ENCODE data around the gene PPID. TPM values are rescaled to one million over a fixed set of nuclear protein-coding genes. Genes with fewer than 3 reads are reported as not detected.
A peak's percentile ranks its signal among the peaks of the same experiment; 100 is the strongest.
"Not testable (repeated sequence)": the region's sequence is repeated elsewhere in the genome, so short reads cannot be mapped to it uniquely, and the experiment has no call there.

Gene PPID
- total RNA-seq, 1 donor from 2014 or later = 12.5 TPM

DNA sequence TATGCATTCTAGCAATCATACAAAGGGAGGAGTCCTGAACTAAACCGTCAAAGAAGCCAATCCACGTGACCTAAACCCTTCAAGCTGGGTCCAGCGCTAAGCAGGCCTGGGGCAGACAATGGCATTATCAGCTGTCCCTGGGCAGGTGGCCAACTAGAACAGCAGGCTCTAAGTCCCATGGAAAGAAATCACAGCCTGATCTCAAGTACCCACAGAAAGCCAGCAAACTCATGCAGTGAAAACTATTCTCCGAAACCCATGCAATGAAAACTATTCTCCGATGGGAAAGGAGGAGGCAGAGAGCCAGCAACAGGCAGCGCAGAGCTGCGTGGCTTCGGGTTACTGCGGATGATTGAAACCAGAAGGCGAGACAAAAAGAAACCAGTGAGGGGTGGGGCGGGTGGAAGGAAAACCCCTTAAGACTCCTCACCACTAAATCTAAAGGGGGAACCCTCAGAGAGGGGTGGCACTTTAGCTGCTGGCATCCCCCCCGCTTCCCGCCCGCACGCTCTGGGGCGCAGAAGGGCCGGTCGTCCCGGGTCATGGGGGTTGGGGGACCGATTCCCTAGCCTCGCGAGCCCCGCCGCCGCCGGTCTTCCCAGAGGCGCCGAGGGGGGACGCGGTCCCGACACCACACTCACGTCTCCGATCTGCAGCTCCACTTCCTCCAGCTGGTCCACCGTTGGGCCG lies 52.1 kb downstream of the PPID start:
- ATAC-seq (no peak), DNase-seq (ENCODE audit: low spot score) (peak; percentile 58)

- no peak for DNase-seq (ENCODE audit: low spot score)
- no peak for ATAC-seq
Observed at GRCh38 chr4:158669310-158669709, 53.9 kb downstream of the PPID start.

- ATAC-seq (no peak), DNase-seq (ENCODE audit: low spot score) (no peak)
Observed at GRCh38 chr4:158667651-158668198, 55.5 kb downstream of the PPID start.

DNA sequence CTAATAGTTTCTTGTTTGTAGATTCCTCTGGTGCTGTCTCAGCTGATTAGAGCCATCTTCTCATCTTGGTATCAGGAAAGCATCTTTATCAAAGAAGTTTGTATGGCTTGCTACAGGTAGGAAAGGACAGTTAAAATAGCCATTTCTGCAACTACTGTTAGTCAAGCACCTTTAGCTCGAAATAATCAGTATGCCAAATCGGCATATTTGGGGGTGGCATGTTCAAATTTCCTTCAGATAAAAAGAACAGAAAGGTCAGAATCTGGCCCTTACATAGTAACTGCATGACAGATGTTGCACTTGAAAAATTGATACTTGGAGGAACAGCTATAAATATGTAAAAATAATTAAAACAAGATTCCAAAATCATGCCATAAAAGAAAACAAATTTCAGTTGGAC lies 56.3 kb downstream of the PPID start:
- DNase-seq (ENCODE audit: low spot score) (no peak), ATAC-seq (no peak)

- DNase-seq (ENCODE audit: low spot score) (no peak), ATAC-seq (no peak)
Observed at GRCh38 chr4:158664806-158665205, 58.4 kb downstream of the PPID start.

GRCh38 chr4:158663707-158664625 lies 59.2 kb downstream of the PPID start:
- not testable (repeated sequence) for ATAC-seq; DNase-seq (ENCODE audit: low spot score)

DNA sequence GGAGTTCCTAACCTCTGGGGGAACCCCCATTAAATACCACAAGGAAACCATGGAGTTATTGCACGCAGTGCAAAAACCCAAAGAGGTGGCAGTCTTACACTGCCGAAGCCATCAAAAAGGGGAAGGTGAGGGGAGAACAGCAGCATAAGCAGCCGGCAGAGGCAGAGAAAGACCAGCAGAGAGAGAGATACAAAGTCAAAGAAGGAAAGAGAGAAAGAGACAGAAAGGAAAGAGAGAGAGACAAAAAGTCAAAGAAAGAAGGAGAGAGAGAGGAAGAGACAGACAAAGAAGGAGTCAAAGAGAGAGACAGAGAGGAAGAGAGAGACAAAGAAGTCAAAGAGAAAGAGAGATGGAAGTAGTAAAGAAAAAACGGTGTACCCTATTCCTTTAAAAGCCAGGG lies 59.9 kb downstream of the PPID start:
- ATAC-seq; DNase-seq (ENCODE audit: low spot score): not testable (repeated sequence)

Other genes starting within 250 kb of the PPID start
- 1.1 TPM for gene RXFP1, start 201.5 kb downstream of the PPID start, total RNA-seq
- gene C4orf46, start 51.5 kb downstream of the PPID start, total RNA-seq = 0.60 TPM
- 134 TPM for gene ETFDH, start 51.1 kb downstream of the PPID start, total RNA-seq
- 60.8 TPM for gene FNIP2, start 45.6 kb upstream of the PPID start, total RNA-seq

Measured in left lobe of liver (tissue), 2 donors.